Activated CD8-positive, alpha-beta memory T cell treated with anti-CD3 and anti-CD28 coated beads, Interleukin-2, amount 50 U/mL, for 48 hours (primary cell): ENCODE measurements around the gene MPRIP.
"Not testable (repeated sequence)": the region's sequence is repeated elsewhere in the genome, so short reads cannot be mapped to it uniquely, and the experiment has no call there.

Source experiments
- DNase-seq: peaks from one replicate; pipeline ENCODE4 v3.0.0-alpha.2; 2020

The MPRIP gene

GRCh38 chr17:17191961-17192381, 149.7 kb downstream of the MPRIP start:
- DNase-seq = no peak

GRCh38 chr17:17195466-17195865, 153.2 kb downstream of the MPRIP start:
- DNase-seq = not testable (repeated sequence)

GRCh38 chr17:17196776-17197175, 154.5 kb downstream of the MPRIP start:
- DNase-seq = no peak

- no peak for DNase-seq
Measured at GRCh38 chr17:17198281-17198680, 156.0 kb downstream of the MPRIP start.

GRCh38 chr17:17200311-17200710, 158.1 kb downstream of the MPRIP start:
- no peak for DNase-seq

- no peak for DNase-seq
Measured at GRCh38 chr17:17200831-17201230, 158.6 kb downstream of the MPRIP start.

- DNase-seq = no peak
Measured at GRCh38 chr17:17201271-17201670, 159.0 kb downstream of the MPRIP start.

- DNase-seq = no peak
Measured at GRCh38 chr17:17201907-17202306, 159.7 kb downstream of the MPRIP start.

GRCh38 chr17:17203173-17203730, 161.0 kb downstream of the MPRIP start:
- no peak for DNase-seq

- no peak for DNase-seq
Measured at GRCh38 chr17:17204041-17204591, 161.9 kb downstream of the MPRIP start.

GRCh38 chr17:17204635-17205231, 162.5 kb downstream of the MPRIP start:
- DNase-seq = no peak

- DNase-seq = peak; percentile 83
Measured at GRCh38 chr17:17205368-17206123, 163.3 kb downstream of the MPRIP start.

GRCh38 chr17:17206124-17206912, 164.1 kb downstream of the MPRIP start, which contains the start of gene PLD6:
Gene PLD6 (minus strand): TSS chr17:17206333. CDS start chr17:17206286, 47 bp downstream.
- peak; percentile 93 for DNase-seq

- DNase-seq = no peak
Measured at GRCh38 chr17:17206913-17207335, 164.7 kb downstream of the MPRIP start.

- no peak for DNase-seq
Measured at GRCh38 chr17:17207998-17208397, 165.7 kb downstream of the MPRIP start.

GRCh38 chr17:17213775-17214174, 171.5 kb downstream of the MPRIP start:
- no peak for DNase-seq

GRCh38 chr17:17214646-17215436, 172.6 kb downstream of the MPRIP start:
- no peak for DNase-seq

GRCh38 chr17:17215575-17215974, 173.3 kb downstream of the MPRIP start:
- DNase-seq = no peak

- no peak for DNase-seq
Measured at GRCh38 chr17:17216236-17216635, 174.0 kb downstream of the MPRIP start.

- DNase-seq = no peak
Measured at GRCh38 chr17:17216776-17217175, 174.5 kb downstream of the MPRIP start.

GRCh38 chr17:17217995-17218394, 175.7 kb downstream of the MPRIP start:
- no peak for DNase-seq

- DNase-seq = no peak
Measured at GRCh38 chr17:17220529-17220928, 178.3 kb downstream of the MPRIP start.
